ENCODE measurements around the gene WDR19. TPM values are rescaled to one million over a fixed set of nuclear protein-coding genes. Genes with fewer than 3 reads are reported as not detected.
"Not testable (repeated sequence)": the region's sequence is repeated elsewhere in the genome, so short reads cannot be mapped to it uniquely, and the experiment has no call there.

Gene WDR19
- total RNA-seq, 1 donor from 2014 or later, result 28.3 TPM

DNA sequence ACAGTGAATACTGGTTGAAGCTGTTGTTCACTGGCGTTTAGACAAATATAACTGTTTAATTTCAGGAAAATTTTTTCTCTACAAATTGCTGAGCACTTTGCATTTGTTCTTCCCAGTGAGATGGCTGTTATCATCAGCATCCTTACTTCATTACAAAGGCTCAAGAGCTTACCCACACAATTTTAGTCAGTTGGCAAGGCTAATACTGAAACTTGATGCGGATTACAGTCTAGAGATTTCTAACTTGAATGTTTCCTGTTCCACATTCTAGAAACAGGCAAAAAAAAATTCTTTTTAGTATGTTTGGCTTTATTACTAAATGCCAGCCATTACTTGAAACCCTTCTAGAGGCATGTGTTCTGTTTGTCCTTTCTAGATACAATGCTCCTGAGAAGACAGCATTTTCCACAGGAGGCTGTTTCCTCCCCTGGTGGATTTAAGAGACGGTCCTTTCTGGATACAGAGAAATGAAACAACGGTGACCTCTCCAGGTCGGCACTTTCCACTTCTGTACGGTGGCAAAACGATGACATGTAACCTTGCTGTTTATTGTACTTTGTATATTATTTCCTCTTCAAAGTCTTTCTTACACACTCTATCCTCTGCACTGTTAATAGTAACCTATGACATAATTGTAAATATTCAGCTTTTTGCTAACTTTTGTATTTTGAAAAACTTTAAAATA is 102.9 kb downstream of the WDR19 start:
- intact Hi-C loops (cut with DNase I), result no loop called here
- peaks cover 30 to 73% of the 10 kb centered on the region in 2 donors for H3K36me3 ChIP-seq

GRCh38 chr4:39285853-39286252 is 103.5 kb downstream of the WDR19 start:
- H3K9me3 ChIP-seq, result no peaks in the 10 kb centered on the region
- H3K4me1 ChIP-seq, result no peaks in the 10 kb centered on the region
- H3K36me3 ChIP-seq, result peaks cover 30 to 73% of the 10 kb centered on the region in 2 donors
- no peaks in the 10 kb centered on the region for H3K27me3 ChIP-seq
- intact Hi-C loops (cut with DNase I), result no loop called here
- H3K27ac ChIP-seq, result no peak overlapping the region
- no peak overlapping the region for H3K4me3 ChIP-seq
- DNase-seq (ENCODE audit: low spot score in 2 of 2), result no peak
- no peak for TF ChIP-seq CTCF (IDR thresholded peaks at IDR 0.05)

More for the DNA sequence above, 102.9 kb downstream of the WDR19 start:
- no peak for DNase-seq (ENCODE audit: low spot score in 2 of 2)
- H3K9me3 ChIP-seq, result no peaks in the 10 kb centered on the region
- TF ChIP-seq CTCF (IDR thresholded peaks at IDR 0.05), result no peak
- H3K4me1 ChIP-seq, result no peaks in the 10 kb centered on the region
- no peak overlapping the region for H3K4me3 ChIP-seq
- H3K27ac ChIP-seq, result no peak overlapping the region
- no peaks in the 10 kb centered on the region for H3K27me3 ChIP-seq

DNA sequence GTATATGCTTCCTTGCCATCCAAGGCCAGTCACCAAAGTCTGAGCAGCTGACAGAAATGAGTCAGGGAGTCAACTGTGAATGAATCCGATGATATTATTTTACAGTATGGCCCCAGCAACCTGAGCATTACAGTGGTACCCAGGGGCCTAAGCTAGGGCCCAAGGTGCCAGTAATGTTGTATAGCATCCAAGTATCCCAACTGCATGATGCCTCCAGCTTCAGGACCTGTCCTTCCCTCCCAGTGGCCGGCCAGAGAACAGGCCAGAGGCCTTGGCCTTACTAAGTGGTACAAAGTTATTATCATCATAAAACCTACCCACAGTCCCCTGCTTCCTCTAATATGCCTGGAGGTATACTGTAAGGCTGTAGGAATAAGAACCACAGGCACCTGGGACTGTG is 103.9 kb downstream of the WDR19 start:
- intact Hi-C loops (cut with DNase I), result no loop called here
- no peaks in the 10 kb centered on the region for H3K9me3 ChIP-seq
- H3K4me1 ChIP-seq, result no peaks in the 10 kb centered on the region
- DNase-seq (ENCODE audit: low spot score in 2 of 2), result no peak
- H3K27ac ChIP-seq, result no peak overlapping the region
- H3K27me3 ChIP-seq, result no peaks in the 10 kb centered on the region
- no peak for TF ChIP-seq CTCF (IDR thresholded peaks at IDR 0.05)
- H3K36me3 ChIP-seq, result peaks cover 30 to 76% of the 10 kb centered on the region in 2 donors
- no peak overlapping the region for H3K4me3 ChIP-seq

DNA sequence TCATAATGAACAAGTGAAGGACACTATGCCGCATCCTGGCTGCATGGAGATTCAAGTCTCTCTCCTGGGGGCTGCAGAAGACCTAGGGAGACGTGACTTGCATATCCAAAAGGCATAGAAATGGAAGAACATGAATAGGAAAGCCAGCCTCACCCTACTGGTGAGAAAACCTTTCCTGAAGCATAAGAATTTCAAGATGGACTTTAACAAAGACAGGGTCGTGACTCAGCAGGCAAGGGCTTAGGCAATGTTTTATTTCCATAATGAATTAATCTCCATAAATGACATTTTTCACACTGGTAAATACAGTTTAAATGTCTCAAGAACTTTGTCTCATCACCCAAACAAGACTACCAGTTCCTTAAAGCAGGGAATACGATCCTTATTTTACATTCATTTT is 104.9 kb downstream of the WDR19 start:
- Histone ChIP-seq H3K27ac (no peak overlapping the region), H3K36me3 (peaks cover 30 to 73% of the 10 kb centered on the region in 2 donors), H3K4me3 (no peak overlapping the region), H3K4me1 (no peaks in the 10 kb centered on the region), H3K9me3 (no peaks in the 10 kb centered on the region), H3K27me3 (no peaks in the 10 kb centered on the region)
- intact Hi-C loops (cut with DNase I), result no loop called here
- DNase-seq (ENCODE audit: low spot score in 2 of 2), result no peak
- no peak for TF ChIP-seq CTCF (IDR thresholded peaks at IDR 0.05)

DNA sequence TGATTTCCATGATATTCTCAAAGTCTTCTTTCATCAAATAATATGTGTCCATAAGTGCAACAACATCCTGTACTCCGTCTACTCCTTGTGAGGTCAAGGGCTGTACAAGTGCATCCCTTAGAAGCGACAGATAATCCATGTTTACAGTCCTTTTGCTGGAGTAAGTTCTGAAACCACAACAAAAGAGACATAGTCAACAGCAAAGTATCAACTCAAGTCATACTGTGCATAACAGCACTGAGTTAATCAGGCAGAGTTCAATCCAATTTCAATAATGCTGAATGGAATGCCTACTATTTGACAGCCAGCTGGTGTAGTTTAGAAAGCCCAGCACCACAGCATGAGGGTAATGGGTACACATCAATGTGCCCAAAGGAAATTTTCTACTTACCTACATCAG is 109.4 kb downstream of the WDR19 start:
- H3K27ac ChIP-seq, result no peak overlapping the region
- intact Hi-C loops (cut with DNase I), result no loop called here
- H3K4me1 ChIP-seq, result no peaks in the 10 kb centered on the region
- H3K9me3 ChIP-seq, result no peaks in the 10 kb centered on the region
- H3K36me3 ChIP-seq, result peaks cover 36 to 82% of the 10 kb centered on the region in 2 donors
- H3K4me3 ChIP-seq, result no peak overlapping the region
- no peak for DNase-seq (ENCODE audit: low spot score in 2 of 2)
- TF ChIP-seq CTCF (IDR thresholded peaks at IDR 0.05), result no peak
- H3K27me3 ChIP-seq, result no peaks in the 10 kb centered on the region

GRCh38 chr4:39292433-39292832 is 110.1 kb downstream of the WDR19 start:
- DNase-seq (ENCODE audit: low spot score in 2 of 2); H3K27ac ChIP-seq; H3K4me1 ChIP-seq; intact Hi-C loops (cut with DNase I); H3K27me3 ChIP-seq; H3K9me3 ChIP-seq; H3K4me3 ChIP-seq: not testable (repeated sequence)
- peaks cover 33 to 74% of the 10 kb centered on the region in 2 donors for H3K36me3 ChIP-seq

All from ascending aorta (tissue), 2 donors.